HCT116 (cell line): ENCODE data around the gene PI4KA. TPM values are rescaled to one million over a fixed set of nuclear protein-coding genes. Genes with fewer than 3 reads are reported as not detected.

Experiments
- ATAC-seq: fragments of 200-7000 bp; cut with Tn5 transposase; 2 replicates; pipeline ENCODE4 v1.9.1; 2020; ENCODE audit warnings: mild to moderate bottlenecking, moderate library complexity
- BruUV-seq: library from RNA; stranded (reverse); fragments of 400-500 nt; replicated peaks from 2 replicates; lab custom pipeline; 2021; lab: Mats Ljungman, UMichigan
- CTCF ChIA-PET: fragments of 300-600 bp; sonication (Branson Sonifier 250); formaldehyde crosslinking; loops from one replicate; lab custom pipeline; 2021; ENCODE audit warnings: antibody characterized with exemption; lab: Charles Lee
- POLR2A ChIA-PET: fragments of 300-600, 350-600 bp; sonication (Branson Sonifier 250); formaldehyde crosslinking; loops from one replicate; lab custom pipeline; 2021; ENCODE audit warnings: antibody characterized with exemption; lab: Charles Lee
- RAD21 ChIA-PET, 2 experiments: fragments of 300-600 bp; sonication (Branson Sonifier 250); formaldehyde crosslinking; loops; one replicate each; lab custom pipeline; 2023; ENCODE audit warnings: low total read pairs in 2 of 2; ENCODE audit not compliant: uncharacterized antibody in 2 of 2, unreplicated experiment in 2 of 2, low non-redundant PET in 1 of 2; lab: Charles Lee
- DNase-seq: peaks from one replicate; pipeline ENCODE4 v3.0.0-alpha.2; 2010; ENCODE audit warnings: low read depth, low spot score
- H2AFZ ChIP-seq: fragments of 200-600 bp; shearing (Covaris generic), sonication (generic); 2 replicates; pipeline ENCODE4 v1.6.1; 2017; ENCODE audit warnings: low read depth, mixed run types, mixed read lengths, antibody characterized with exemption, low read length; ENCODE audit not compliant: poor library complexity, severe bottlenecking
- H3K27ac ChIP-seq: 2 replicates; pipeline ENCODE4 v1.5.1; 2012; ENCODE audit warnings: low read depth, low read length
- H3K27me3 ChIP-seq: fragments of 200-600 bp; sonication (generic); 2 replicates; pipeline ENCODE4 v1.6.1; 2016; ENCODE audit warnings: mixed run types, low read length, mixed read lengths; ENCODE audit not compliant: insufficient read depth
- H3K36me3 ChIP-seq, 2 experiments: fragments of 200-500 bp in 1 of 2; fragments of 200-600 bp in 1 of 2; sonication (Bioruptor generic) in 1 of 2; sonication (generic) in 1 of 2; 2 replicates each; pipeline versions ENCODE4 v1.5.1 to v1.6.1; 2014 to 2016; ENCODE audit warnings: low read length in 2 of 2, inconsistent platforms in 1 of 2, mixed read lengths in 1 of 2, mixed run types in 1 of 2; ENCODE audit not compliant: insufficient read depth in 2 of 2, control insufficient read depth in 1 of 2
- H3K4me1 ChIP-seq, 2 experiments: fragments of 200-600 bp in 1 of 2; sonication (generic) in 1 of 2; 2 replicates each; pipeline versions ENCODE4 v1.5.1 to v1.6.1; 2012 to 2017; ENCODE audit warnings: low read length in 2 of 2, inconsistent platforms in 1 of 2, mild to moderate bottlenecking in 1 of 2, mixed read lengths in 1 of 2, mixed run types in 1 of 2, moderate library complexity in 1 of 2; ENCODE audit not compliant: insufficient read depth in 2 of 2, control insufficient read depth in 1 of 2
- H3K4me2 ChIP-seq: fragments of 200-600 bp; sonication (generic); 2 replicates; pipeline ENCODE4 v1.6.1; 2017; ENCODE audit warnings: mixed run types, low read length, mixed read lengths
- H3K4me3 ChIP-seq, 2 experiments: fragments of 200-600 bp in 1 of 2; sonication (generic) in 1 of 2; replicated peaks in 1 of 2; 2 replicates each; pipeline ENCODE4 v1.5.1; 2011 to 2016; ENCODE audit warnings: low read length in 2 of 2, control low read depth in 1 of 2, low read depth in 1 of 2, mild to moderate bottlenecking in 1 of 2, mixed read lengths in 1 of 2, mixed run types in 1 of 2
- H3K79me2 ChIP-seq: fragments of 200-600 bp; sonication (generic); 2 replicates; pipeline ENCODE4 v1.6.1; 2017; ENCODE audit warnings: mild to moderate bottlenecking, mixed run types, low read length, moderate library complexity, mixed read lengths; ENCODE audit not compliant: insufficient read depth
- H3K9ac ChIP-seq: fragments of 200-600 bp; sonication (generic); 2 replicates; pipeline ENCODE4 v1.6.1; 2016; ENCODE audit warnings: low read length, mixed read lengths
- H3K9me2 ChIP-seq: fragments of 200-600 bp; sonication (generic), shearing (Covaris generic); 2 replicates; pipeline ENCODE4 v1.6.1; 2017; ENCODE audit warnings: mixed run types, mild to moderate bottlenecking, moderate library complexity; ENCODE audit not compliant: insufficient read depth
- H3K9me3 ChIP-seq, 2 experiments: fragments of 200-500 bp in 1 of 2; fragments of 200-600 bp in 1 of 2; sonication (Bioruptor generic) in 1 of 2; sonication (generic) in 1 of 2; 2 replicates each; pipeline ENCODE4 v1.6.1; 2014 to 2017; ENCODE audit warnings: low read length in 2 of 2, mixed read lengths in 2 of 2, inconsistent platforms in 1 of 2, low read depth in 1 of 2, mild to moderate bottlenecking in 1 of 2, mixed run types in 1 of 2, moderate library complexity in 1 of 2; ENCODE audit not compliant: control insufficient read depth in 1 of 2, insufficient read depth in 1 of 2
- H4K20me1 ChIP-seq: fragments of 200-600 bp; sonication (generic), shearing (Covaris generic); 2 replicates; pipeline ENCODE4 v1.6.1; 2017; ENCODE audit warnings: mixed run types, mild to moderate bottlenecking, moderate library complexity; ENCODE audit not compliant: insufficient read depth
- CBX3 ChIP-seq: IDR thresholded peaks from 2 replicates; pipeline ENCODE4 v1.6.1; 2012; ENCODE audit warnings: low read depth
- EZH2 ChIP-seq: fragments of 200-600 bp; sonication (generic); IDR thresholded peaks from 2 replicates; pipeline ENCODE4 v1.6.1; 2017; ENCODE audit warnings: antibody characterized with exemption, mixed run types
- SIN3A ChIP-seq: IDR thresholded peaks from 2 replicates; pipeline ENCODE4 v1.6.1; 2012; ENCODE audit warnings: low read depth
- SP1 ChIP-seq: IDR thresholded peaks from 2 replicates; pipeline ENCODE4 v1.6.1; 2012; ENCODE audit warnings: low read depth
- YY1 ChIP-seq: IDR thresholded peaks from 2 replicates; pipeline ENCODE4 v1.6.1; 2011; ENCODE audit warnings: low read length, low read depth, moderate library complexity, mild to moderate bottlenecking; ENCODE audit not compliant: insufficient replicate concordance; ENCODE audit errors: extremely low read depth
- intact Hi-C: fragments of 100-400 bp; cut with micrococcal nuclease; formaldehyde crosslinking; loops from 2 replicates; pipeline ENCODE4 v1.10.0; 2022
- total RNA-seq: library from RNA; stranded (reverse); gene quantifications from one replicate; pipeline ENCODE4 v1.2.1, GENCODE V29; 2021; ENCODE audit not compliant: unreplicated experiment

Gene PI4KA
- total RNA-seq, 1 experiment from 2014 or later, result 59.6 TPM

DNA sequence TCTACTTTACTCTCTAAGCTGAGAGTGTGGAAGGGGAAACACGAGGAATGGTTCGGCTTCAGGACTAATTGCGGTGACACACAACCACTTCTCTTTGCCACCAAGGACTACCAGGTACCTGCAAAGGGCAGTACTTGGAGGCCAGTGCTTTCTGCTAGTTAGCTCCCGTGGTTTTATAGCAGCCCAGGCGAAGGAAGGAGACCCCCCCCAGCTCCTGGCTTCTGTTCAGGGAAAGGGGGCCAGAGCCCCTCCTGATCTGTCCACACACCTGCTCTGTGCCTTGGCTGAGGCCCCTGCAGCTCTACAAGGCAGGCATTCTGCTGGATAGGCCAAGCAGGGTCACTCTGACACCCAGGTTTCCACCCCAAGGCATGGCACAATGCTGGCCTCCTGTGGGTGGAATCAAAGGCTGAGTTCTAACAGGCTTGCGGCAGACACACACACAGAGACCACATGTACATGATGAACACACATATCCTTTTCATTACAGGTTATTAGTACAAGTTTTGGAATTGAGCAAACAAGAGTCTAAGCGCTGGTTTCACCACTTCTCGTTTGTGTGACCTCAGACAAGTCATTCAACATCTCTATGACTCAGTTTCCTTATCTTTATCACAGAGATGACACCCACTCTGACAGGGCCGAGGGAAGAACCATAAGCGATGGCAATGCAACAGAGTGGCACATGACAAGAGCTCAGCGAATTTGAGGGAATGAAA, 77.2 kb downstream of the PI4KA start:
- DNase-seq (no peak), ATAC-seq (no peak)
- intact Hi-C loops, result no loop called here
- H3K36me3 ChIP-seq, result no peaks in the 10 kb centered on the region; a peak in 1 of 4 replicates
- TF ChIP-seq SP1 (no peak), YY1 (no peak), CBX3 (no peak), SIN3A (no peak), EZH2 (no peak)
- POLR2A ChIA-PET, result no interaction called here
- no peaks in the 10 kb centered on the region for H3K9me2 ChIP-seq
- no peak overlapping the region for H3K27ac ChIP-seq
- H4K20me1 ChIP-seq, result no peaks in the 10 kb centered on the region
- no peak overlapping the region for H3K4me2 ChIP-seq
- RAD21 ChIA-PET, result no interaction called here
- H3K9ac ChIP-seq, result no peak overlapping the region
- H3K27me3 ChIP-seq, result no peaks in the 10 kb centered on the region
- H3K4me1 ChIP-seq, result peaks cover 18 to 19% of the 10 kb centered on the region in 2 experiments
- BruUV-seq, result no TSS peak
- CTCF ChIA-PET, result no interaction called here
- H3K4me3 ChIP-seq, result no peak overlapping the region
- no peak overlapping the region for H2AFZ ChIP-seq
- no peaks in the 10 kb centered on the region for H3K79me2 ChIP-seq
- H3K9me3 ChIP-seq, result no peaks in the 10 kb centered on the region

DNA sequence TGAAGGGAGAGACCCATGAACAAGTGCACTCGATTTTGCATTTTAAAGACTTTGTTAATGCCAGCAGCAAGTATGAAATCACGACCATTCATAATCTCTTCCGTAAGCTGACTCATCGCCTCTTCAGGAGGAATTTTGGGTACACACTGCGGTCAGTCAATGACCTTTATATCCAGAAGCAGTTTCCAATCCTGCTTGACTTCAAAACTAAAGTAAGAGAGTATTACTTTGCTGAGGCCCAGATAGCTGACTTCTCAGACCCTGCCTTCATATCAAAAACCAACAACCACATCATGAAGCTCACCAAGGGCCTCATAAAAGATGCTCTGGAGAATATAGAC, 78.8 kb downstream of the PI4KA start:
- CTCF ChIA-PET, result no interaction called here
- BruUV-seq, result no TSS peak
- H3K9me2 ChIP-seq, result no peaks in the 10 kb centered on the region
- H3K36me3 ChIP-seq, result no peaks in the 10 kb centered on the region; a peak in 1 of 4 replicates
- H3K9ac ChIP-seq, result no peak overlapping the region
- no peaks in the 10 kb centered on the region for H3K9me3 ChIP-seq
- no peak overlapping the region for H3K4me3 ChIP-seq
- H4K20me1 ChIP-seq, result no peaks in the 10 kb centered on the region
- H2AFZ ChIP-seq, result no peak overlapping the region
- H3K27me3 ChIP-seq, result no peaks in the 10 kb centered on the region
- no peak for TF ChIP-seq SP1
- no peak for TF ChIP-seq EZH2
- POLR2A ChIA-PET, result no interaction called here
- RAD21 ChIA-PET, result no interaction called here
- H3K4me1 ChIP-seq, result peaks cover 18 to 19% of the 10 kb centered on the region in 2 experiments
- H3K79me2 ChIP-seq, result no peaks in the 10 kb centered on the region
- H3K27ac ChIP-seq, result no peak overlapping the region
- no peak for ATAC-seq
- intact Hi-C loops, result no loop called here
- no peak for DNase-seq
- no peak overlapping the region for H3K4me2 ChIP-seq
